ENCODE data around the gene PARD6B.

DNA sequence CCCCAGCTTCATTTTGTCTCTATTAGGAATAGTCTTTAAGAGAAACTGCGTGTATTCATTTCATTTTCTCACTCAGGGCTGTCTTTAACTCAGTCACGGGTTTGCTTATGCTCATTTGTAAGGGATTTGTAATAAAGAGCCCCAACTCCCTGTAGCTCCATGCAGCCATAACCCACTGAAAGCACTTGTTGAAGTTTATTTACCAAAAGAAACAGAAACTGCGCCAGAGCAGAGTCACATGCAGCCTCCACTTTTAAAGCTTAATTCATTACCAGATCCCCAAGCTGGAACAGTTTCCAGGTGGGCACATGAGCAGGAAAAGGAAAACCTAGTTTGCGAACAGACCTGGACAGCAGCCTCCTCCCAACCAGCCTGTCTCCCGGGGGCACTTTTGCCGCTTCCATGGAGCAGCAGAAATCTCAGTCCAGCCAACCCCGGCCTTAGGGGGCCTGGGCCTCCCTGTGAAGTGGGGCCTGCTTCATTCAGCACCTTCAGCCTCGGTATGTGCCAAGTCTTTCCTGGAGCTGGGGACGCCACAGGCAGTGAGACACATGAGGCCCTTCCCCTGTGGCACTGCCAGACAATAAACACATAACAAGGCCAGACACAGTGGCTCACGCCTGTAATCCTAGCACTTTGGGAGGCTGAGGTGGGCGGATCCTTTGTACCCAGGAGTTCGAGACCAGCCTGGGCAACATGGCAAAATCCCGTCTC, 68.0 kb downstream of the PARD6B start:
- TF ChIP-seq, protein P1, sequence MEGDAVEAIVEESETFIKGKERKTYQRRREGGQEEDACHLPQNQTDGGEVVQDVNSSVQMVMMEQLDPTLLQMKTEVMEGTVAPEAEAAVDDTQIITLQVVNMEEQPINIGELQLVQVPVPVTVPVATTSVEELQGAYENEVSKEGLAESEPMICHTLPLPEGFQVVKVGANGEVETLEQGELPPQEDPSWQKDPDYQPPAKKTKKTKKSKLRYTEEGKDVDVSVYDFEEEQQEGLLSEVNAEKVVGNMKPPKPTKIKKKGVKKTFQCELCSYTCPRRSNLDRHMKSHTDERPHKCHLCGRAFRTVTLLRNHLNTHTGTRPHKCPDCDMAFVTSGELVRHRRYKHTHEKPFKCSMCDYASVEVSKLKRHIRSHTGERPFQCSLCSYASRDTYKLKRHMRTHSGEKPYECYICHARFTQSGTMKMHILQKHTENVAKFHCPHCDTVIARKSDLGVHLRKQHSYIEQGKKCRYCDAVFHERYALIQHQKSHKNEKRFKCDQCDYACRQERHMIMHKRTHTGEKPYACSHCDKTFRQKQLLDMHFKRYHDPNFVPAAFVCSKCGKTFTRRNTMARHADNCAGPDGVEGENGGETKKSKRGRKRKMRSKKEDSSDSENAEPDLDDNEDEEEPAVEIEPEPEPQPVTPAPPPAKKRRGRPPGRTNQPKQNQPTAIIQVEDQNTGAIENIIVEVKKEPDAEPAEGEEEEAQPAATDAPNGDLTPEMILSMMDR (IDR thresholded peaks at IDR 0.05), result no peak
- TF ChIP-seq ZBTB33 (IDR thresholded peaks at IDR 0.05; ENCODE audit: borderline replicate concordance, low read depth), result no peak
- TF ChIP-seq EZH2phosphoT487 (IDR thresholded peaks at IDR 0.05; ENCODE audit: borderline replicate concordance, low read depth), result no peak
- no peak for TF ChIP-seq EP300 (IDR thresholded peaks at IDR 0.05; ENCODE audit: borderline replicate concordance in 1 of 2, low read depth in 1 of 2, low read length in 1 of 2)
- TF ChIP-seq, protein P2, sequence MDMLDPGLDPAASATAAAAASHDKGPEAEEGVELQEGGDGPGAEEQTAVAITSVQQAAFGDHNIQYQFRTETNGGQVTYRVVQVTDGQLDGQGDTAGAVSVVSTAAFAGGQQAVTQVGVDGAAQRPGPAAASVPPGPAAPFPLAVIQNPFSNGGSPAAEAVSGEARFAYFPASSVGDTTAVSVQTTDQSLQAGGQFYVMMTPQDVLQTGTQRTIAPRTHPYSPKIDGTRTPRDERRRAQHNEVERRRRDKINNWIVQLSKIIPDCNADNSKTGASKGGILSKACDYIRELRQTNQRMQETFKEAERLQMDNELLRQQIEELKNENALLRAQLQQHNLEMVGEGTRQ (IDR thresholded peaks at IDR 0.05; ENCODE audit: borderline replicate concordance, low read depth, low read length), result no peak
- TF ChIP-seq, protein P3, sequence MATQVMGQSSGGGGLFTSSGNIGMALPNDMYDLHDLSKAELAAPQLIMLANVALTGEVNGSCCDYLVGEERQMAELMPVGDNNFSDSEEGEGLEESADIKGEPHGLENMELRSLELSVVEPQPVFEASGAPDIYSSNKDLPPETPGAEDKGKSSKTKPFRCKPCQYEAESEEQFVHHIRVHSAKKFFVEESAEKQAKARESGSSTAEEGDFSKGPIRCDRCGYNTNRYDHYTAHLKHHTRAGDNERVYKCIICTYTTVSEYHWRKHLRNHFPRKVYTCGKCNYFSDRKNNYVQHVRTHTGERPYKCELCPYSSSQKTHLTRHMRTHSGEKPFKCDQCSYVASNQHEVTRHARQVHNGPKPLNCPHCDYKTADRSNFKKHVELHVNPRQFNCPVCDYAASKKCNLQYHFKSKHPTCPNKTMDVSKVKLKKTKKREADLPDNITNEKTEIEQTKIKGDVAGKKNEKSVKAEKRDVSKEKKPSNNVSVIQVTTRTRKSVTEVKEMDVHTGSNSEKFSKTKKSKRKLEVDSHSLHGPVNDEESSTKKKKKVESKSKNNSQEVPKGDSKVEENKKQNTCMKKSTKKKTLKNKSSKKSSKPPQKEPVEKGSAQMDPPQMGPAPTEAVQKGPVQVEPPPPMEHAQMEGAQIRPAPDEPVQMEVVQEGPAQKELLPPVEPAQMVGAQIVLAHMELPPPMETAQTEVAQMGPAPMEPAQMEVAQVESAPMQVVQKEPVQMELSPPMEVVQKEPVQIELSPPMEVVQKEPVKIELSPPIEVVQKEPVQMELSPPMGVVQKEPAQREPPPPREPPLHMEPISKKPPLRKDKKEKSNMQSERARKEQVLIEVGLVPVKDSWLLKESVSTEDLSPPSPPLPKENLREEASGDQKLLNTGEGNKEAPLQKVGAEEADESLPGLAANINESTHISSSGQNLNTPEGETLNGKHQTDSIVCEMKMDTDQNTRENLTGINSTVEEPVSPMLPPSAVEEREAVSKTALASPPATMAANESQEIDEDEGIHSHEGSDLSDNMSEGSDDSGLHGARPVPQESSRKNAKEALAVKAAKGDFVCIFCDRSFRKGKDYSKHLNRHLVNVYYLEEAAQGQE (IDR thresholded peaks at IDR 0.05; ENCODE audit: low read depth, low read length), result no peak
- no peak for TF ChIP-seq FOXJ3 (CRISPR knock-in tag; IDR thresholded peaks at IDR 0.05)
- TF ChIP-seq, protein P4, sequence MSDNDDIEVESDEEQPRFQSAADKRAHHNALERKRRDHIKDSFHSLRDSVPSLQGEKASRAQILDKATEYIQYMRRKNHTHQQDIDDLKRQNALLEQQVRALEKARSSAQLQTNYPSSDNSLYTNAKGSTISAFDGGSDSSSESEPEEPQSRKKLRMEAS (IDR thresholded peaks at IDR 0.05; ENCODE audit: low read depth), result no peak
- no peak for TF ChIP-seq CHD2 (IDR thresholded peaks at IDR 0.05; ENCODE audit: low read length, partially characterized antibody)
- no peak for TF ChIP-seq ELF1 (IDR thresholded peaks at IDR 0.05)
- no peak for TF ChIP-seq NRF1 (IDR thresholded peaks at IDR 0.05; ENCODE audit: low read depth, low read length)
- no peak for TF ChIP-seq FOXM1 (IDR thresholded peaks at IDR 0.05; ENCODE audit: low read depth)
- TF ChIP-seq SIN3A (IDR thresholded peaks at IDR 0.05; ENCODE audit: borderline replicate concordance, low read depth, low read length), result no peak
- no peak for TF ChIP-seq MXI1 (IDR thresholded peaks at IDR 0.05; ENCODE audit: low read depth, low read length)
